HEK293 (cell line): Measurements from ENCODE around the gene RANGAP1.

Experiments
- CTCF ChIP-seq: fragments of 450-650 bp; formaldehyde crosslinking; IDR thresholded peaks from 2 replicates; pipeline ENCODE4 v1.5.1; 2016; ENCODE audit warnings: missing biosample characterization, missing genetic modification characterization
- ELK4 ChIP-seq: IDR thresholded peaks from 2 replicates; pipeline ENCODE4 v1.6.1; 2011; ENCODE audit warnings: mild to moderate bottlenecking, low read depth, low read length, borderline replicate concordance
- YY1 ChIP-seq: fragments of 450-650 bp; formaldehyde crosslinking; IDR thresholded peaks from 2 replicates; pipeline ENCODE4 v1.5.1; 2018; ENCODE audit warnings: missing biosample characterization, missing genetic modification characterization
- ZBTB21 ChIP-seq: fragments of 450-650 bp; formaldehyde crosslinking; IDR thresholded peaks from 2 replicates; pipeline ENCODE4 v1.5.1; 2017; ENCODE audit warnings: missing biosample characterization, missing genetic modification characterization
- ZNF140 ChIP-seq: fragments of 450-650 bp; formaldehyde crosslinking; IDR thresholded peaks from 2 replicates; pipeline ENCODE4 v1.5.1; 2016; ENCODE audit warnings: missing biosample characterization, missing genetic modification characterization
- ZNF423 ChIP-seq: fragments of 450-650 bp; formaldehyde crosslinking; IDR thresholded peaks from 2 replicates; pipeline ENCODE4 v1.5.1; 2016; ENCODE audit warnings: missing biosample characterization, missing genetic modification characterization
- ZNF473 ChIP-seq: fragments of 450-650 bp; formaldehyde crosslinking; IDR thresholded peaks from 2 replicates; pipeline ENCODE4 v1.5.1; 2017; ENCODE audit warnings: missing biosample characterization, missing genetic modification characterization

GRCh38 chr22:41238570-41239442 lies 47.2 kb downstream of the RANGAP1 start:
- TF ChIP-seq CTCF (tag by site-specific recombination) (no peak), ZNF423 (no peak), ZBTB21 (tag by site-specific recombination) (no peak), ZNF140 (tag by site-specific recombination) (no peak), YY1 (tag by site-specific recombination) (no peak), ZNF473 (no peak), ELK4 (no peak)
